HG03442 (cell line): ENCODE measurements around the gene KRT80.

Experiments
- ATAC-seq: cut with Tn5 transposase; IDR thresholded peaks from one replicate; pipeline ENCODE4 v1.9.1; 2021; ENCODE audit warnings: mild to moderate bottlenecking, moderate library complexity; ENCODE audit not compliant: unreplicated experiment

KRT80 gene

DNA sequence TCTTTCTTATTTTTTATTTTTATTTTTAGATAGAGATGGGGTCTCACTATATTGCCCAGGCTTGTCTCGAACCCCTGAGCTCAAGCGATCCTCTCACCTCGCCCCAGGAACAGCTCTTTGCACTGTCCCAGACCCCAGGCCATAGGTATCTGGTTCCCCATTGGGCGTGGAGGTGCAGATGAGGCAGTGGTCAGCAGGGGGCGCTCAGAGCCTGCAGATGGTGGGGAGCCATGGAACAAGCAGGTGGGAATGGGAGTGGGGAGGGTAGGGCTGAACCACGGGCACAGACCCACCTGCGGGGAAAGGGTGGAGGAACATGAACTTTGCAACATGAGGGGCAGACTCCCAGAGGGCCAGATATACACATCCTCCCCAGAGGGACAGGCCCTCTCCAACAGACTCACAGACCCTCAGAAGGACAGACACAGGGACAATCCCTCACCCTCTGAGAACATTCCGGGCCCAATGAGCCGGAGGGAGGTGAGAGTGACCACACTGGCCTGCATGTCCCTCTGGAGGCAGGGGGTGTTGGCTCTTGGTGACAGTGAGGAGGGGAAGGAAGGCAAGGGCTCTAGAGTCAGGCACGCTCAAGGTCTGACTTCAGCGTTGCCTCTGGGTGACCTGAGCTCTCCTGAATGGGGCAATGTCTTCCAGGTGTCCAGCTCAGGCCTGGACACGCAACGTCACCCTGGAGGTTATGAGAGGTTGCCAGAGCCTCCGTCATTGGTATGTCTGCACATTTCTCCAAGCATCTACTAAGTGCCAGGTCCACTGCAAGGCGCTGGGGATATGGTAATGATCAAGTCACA, 34.9 kb downstream of the KRT80 start:
- no peak for ATAC-seq

DNA sequence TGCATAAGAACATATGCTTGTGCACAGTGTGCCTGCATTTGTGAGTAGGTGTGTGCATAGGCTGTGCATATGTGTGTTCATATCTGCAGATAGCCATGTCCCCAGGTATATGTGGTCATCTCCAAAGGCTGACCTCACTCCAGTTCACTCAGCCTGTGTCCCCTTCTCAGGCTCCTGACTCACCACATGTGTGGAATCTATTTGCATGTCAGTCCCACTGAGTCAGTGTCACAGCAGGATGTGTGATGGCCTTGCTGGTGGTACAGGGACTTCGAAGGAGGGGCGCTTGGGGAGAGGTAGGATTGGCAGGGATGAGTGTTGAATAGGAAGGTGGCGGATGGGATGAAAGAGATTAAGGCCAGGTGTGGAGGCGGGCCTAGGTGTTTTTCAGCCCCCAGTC, 35.5 kb downstream of the KRT80 start:
- no peak for ATAC-seq

DNA sequence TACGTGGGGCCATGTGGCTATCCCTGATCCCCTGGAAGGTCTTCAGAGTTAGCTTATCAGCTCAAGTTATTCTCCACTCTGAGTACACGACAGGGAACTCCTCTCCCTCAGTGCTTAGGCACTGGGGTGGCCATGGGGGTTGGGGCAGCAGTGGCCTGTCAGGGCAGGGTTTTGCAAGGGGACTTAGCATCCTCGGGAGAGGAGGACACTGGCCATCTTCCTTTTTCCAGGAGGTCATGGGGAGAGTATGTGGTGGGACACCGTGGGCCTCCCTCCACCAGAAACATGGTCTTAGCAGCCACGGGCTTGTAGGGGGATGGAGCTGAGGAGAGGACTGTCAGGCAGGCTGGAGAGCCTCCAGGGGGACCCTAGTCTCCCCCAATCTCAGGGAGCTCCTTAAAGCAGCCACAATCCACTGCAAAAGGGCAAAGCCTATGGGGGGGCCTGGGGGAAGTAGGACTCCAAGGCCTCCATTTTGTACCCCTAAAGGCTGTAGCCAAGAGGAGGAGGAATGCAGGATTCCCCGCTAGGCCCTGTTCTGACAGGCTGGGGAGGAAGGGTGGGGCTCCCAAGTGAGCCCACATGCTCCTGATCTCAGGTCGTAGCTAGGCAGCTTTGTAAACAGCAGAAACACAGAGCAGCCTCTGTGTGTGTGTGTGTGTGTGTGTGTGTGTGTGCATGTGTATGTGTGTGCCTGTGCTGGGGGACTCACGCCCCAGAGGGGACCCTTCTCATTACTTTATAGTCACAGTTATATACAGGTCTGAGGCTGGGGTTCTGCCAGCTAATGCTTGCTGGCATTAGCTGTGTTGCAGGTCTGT, 36.6 kb downstream of the KRT80 start:
- ATAC-seq = no peak

- ATAC-seq = no peak
Observed at GRCh38 chr12:52152905-52153317, 38.9 kb downstream of the KRT80 start.

GRCh38 chr12:52151837-52152783, 39.7 kb downstream of the KRT80 start:
- ATAC-seq = no peak

DNA sequence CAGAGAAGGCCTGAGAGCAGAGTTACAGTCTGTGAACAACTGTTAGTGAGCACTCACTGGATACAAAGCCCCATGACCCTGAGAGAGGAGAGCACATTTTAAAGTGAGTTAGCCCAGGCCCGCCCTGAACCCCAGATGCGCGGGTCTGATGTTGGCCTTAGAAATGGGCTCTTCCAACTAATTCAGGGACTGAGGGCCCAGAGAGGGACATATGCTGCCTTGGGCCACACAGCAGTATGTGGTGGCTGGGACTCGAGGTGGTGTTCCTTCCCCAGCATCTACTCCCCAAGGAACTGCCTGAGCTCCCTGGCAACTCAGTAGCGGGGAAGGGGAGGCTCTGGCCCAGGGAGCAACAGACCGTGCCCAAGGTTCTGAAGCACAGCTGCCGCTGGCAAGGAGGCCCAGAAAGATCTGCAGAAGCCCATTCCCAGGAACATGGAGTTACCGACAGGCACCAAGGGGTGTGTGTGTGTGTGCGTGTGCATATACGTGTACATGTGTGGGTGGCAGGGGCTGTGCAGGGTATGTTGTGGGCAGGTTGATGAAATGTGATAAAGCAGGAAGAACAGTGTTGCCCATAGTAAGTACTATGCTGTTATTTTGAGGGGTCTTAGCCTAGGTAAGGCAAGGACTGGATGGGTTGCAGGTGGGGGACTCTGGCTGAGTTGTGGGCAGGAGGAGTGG, 40.5 kb downstream of the KRT80 start:
- ATAC-seq = no peak

DNA sequence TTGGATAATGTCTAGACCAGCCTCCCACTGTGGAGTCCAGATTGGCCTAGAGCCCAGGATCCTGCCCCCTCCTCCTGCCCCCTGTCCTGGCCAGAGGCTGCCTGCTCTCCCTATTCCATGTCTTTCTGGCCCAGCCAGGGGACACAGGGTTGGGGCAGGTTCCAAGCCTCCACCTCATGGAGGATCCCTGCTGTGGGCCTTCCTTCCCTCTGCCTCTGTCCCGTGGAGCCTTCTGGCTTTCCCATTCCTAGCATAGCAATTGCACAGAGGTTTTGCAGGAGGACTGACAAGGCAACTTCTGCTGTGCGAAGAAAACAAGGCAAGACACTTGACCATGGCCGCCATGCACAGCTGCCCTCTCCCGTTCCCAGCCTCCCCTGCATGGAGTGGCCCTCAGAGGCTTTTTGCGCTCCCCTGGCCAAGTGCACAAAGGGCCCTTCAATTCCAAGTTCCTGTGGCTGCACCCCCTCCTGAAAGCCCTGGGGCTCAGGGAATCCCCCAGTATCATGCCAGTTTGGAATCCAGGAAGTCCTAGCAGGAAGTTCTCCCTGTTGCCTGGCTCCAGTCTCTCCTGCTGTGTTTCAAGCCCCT, 42.1 kb downstream of the KRT80 start:
- ATAC-seq = no peak

GRCh38 chr12:52149182-52149641, 42.6 kb downstream of the KRT80 start:
- no peak for ATAC-seq

GRCh38 chr12:52148464-52149181, 43.2 kb downstream of the KRT80 start:
- ATAC-seq = no peak

DNA sequence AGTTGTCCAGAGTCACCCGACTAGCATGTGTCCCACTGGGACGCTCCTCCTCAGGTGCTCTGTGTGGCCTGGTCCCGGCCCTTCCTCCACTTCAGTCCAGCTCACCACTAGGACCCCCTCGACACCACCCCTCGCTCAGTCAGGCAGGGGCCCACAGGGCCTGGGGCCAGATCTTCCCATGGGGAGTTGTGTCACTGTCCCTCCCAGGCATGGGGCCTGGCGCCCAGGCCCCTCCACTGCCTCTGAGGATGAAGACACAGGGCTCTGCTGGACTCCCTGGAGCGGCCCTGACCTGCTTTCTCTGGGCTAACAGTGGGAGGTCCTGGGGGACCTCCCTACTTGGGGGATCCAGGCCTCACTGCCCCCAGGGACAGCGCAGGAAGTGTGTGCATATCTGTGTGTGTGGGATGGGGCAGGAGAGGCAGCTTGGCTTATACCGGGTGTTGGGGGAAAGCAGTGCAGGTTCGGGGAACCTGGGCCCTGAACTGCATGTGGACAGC, 43.8 kb downstream of the KRT80 start:
- no peak for ATAC-seq

DNA sequence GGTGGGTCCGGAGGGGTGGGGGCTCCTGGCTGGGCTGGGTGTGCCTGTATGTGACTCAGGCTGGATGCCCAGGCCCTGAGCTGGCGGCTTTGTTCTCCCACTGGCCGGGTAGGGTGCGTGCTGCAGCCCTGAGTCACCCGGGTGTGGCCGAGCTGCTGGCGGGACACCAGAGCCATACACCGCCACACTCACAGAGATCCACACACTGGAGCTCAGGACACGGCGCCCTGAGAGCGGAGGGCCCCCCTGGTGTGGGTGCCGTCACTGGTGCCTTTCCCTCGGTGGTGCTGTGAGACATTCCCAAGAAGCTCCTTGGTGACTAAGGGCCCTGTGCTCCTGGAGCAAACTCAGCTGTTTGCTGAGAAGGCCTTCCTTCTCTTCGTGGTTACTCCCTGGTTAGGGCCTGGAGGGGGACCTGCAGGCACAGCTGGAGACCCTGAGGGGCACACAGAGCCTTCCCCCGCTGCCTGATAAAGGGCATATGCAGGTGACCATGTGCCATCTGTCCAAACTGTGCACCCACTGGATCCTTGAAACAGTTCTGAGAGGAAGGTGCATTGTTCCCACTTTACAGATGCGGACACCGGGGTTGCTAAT, 44.3 kb downstream of the KRT80 start:
- ATAC-seq = no peak

DNA sequence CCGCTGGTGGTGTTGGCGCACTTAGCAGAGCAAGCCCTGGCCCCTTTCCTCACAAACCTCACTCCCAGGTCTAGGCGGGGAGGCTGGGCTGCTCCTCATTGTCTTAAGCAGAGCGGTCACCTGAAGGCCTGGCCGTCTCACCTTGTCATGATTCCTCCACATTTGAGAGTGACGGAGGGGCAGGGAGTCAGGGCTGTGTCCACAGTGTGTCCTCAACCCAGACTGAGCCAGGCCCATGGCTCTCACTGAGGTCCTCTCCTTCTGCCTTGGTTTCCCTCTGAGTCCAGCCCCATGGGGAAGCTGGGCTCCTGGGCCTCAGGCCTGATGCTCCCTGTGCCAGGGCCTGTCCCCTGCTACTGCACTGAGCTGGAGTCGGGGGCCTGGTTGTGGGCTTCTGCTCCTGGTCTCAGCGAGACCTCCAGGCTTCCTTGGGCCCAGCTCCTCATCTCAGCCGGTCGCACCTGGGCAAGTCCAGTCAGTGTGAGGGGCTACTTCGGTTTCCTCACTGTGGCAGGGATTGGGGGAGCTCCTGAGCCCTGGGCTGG, 44.9 kb downstream of the KRT80 start:
- no peak for ATAC-seq

GRCh38 chr12:52146089-52146821, 45.6 kb downstream of the KRT80 start:
- no peak for ATAC-seq

DNA sequence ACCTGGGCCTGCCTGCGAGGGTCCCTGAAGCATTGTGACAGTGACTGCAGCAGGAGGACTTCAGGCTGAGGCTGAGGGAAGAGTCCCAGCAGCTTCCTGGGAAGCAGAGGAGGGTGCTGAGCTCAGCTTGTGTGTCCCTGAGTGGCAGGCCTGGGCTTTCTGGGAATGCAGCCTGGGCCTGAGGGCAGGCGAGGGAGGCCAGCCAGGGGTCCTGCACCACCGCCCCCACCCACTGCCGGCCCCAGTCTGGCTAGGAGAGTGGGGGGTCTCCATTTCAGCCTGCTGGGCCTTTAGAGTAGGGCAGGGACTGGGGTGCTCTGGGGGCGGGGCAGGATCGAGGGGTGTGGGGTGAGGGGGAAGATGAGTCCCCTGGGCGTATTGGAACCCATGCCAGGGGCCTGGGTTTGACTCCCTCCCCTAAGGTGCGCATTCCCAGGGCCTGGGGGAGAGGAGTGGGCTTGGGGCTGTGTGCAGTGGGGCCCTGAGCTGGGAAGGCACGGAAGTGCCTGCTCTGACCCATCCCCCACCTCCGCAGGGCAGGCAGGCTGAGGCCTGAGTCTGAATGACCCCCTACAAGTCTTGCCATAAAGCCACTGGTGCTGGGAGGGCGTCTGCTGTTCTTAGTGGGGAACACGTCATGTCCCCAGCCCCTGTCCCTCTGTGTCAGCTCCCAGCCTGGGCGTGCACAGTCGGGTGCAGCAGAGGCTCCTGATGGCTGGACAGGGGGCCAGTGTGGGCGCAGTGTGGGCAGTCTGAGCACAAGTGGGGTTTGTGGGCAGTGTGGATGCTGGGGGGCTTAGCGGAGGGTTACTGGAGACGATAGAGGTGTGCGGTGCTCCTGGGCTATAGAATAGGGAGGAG, 46.4 kb downstream of the KRT80 start:
- ATAC-seq = no peak

GRCh38 chr12:52144512-52145227, 47.1 kb downstream of the KRT80 start:
- ATAC-seq = no peak

- no peak for ATAC-seq
Observed at GRCh38 chr12:52142431-52142830, 49.4 kb downstream of the KRT80 start.
